HG02840 (cell line): ENCODE measurements around the gene MARK4.

Experiments used
- ATAC-seq: cut with Tn5 transposase; IDR thresholded peaks from one replicate; pipeline ENCODE4 v1.9.1; 2021; ENCODE audit warnings: mild to moderate bottlenecking, moderate library complexity, moderate number of reproducible peaks; ENCODE audit not compliant: unreplicated experiment, low FRiP score

MARK4 gene

GRCh38 chr19:45238556-45238955, 12.5 kb upstream of the MARK4 start:
- no peak for ATAC-seq

- ATAC-seq: no peak
Observed at GRCh38 chr19:45243144-45243732, 7.8 kb upstream of the MARK4 start.

- ATAC-seq: no peak
Observed at GRCh38 chr19:45244133-45244794, 6.8 kb upstream of the MARK4 start.

GRCh38 chr19:45245334-45245787, 5.7 kb upstream of the MARK4 start, which contains the start of gene EXOC3L2:
EXOC3L2 (minus strand) TSS chr19:45245407; CDS start chr19:45239045, 6,362 bp downstream.
- ATAC-seq: no peak

GRCh38 chr19:45245826-45246225, 5.2 kb upstream of the MARK4 start:
- no peak for ATAC-seq

- ATAC-seq: no peak
Observed at GRCh38 chr19:45247136-45247535, 3.9 kb upstream of the MARK4 start.

GRCh38 chr19:45249261-45250033, 1.6 kb upstream of the MARK4 start:
- ATAC-seq: no peak

- ATAC-seq: no peak
Observed at GRCh38 chr19:45250216-45250831, 747 bp upstream of the MARK4 start.

GRCh38 chr19:45251452-45252354, 632 bp downstream of the MARK4 start:
- no peak for ATAC-seq

- ATAC-seq: no peak
Observed at GRCh38 chr19:45253396-45254027, 2.4 kb downstream of the MARK4 start.

GRCh38 chr19:45254044-45254531, 3.0 kb downstream of the MARK4 start:
- ATAC-seq: no peak

GRCh38 chr19:45255611-45256157, 4.6 kb downstream of the MARK4 start:
- ATAC-seq: no peak

GRCh38 chr19:45256836-45257235, 5.8 kb downstream of the MARK4 start:
- ATAC-seq: no peak

- no peak for ATAC-seq
Observed at GRCh38 chr19:45258862-45259261, 7.8 kb downstream of the MARK4 start.

GRCh38 chr19:45262570-45262969, 11.5 kb downstream of the MARK4 start:
- no peak for ATAC-seq

- ATAC-seq: no peak
Observed at GRCh38 chr19:45263013-45263412, 11.9 kb downstream of the MARK4 start.

GRCh38 chr19:45264781-45265317, 13.8 kb downstream of the MARK4 start:
- no peak for ATAC-seq

GRCh38 chr19:45265375-45265774, 14.3 kb downstream of the MARK4 start:
- ATAC-seq: no peak

GRCh38 chr19:45267296-45267695, 16.2 kb downstream of the MARK4 start:
- no peak for ATAC-seq
